Activated CD4-positive, alpha-beta T cell treated with anti-CD3 and anti-CD28 coated beads, Interleukin-2, amount 50 U/mL, for 1 hour (primary cell): ENCODE data around the gene UBE2N.
A peak's percentile ranks its signal among the peaks of the same experiment; 100 is the strongest.

Experiments
- DNase-seq: peaks from one replicate; pipeline ENCODE4 v3.0.0-alpha.2; 2020

Gene UBE2N

DNA sequence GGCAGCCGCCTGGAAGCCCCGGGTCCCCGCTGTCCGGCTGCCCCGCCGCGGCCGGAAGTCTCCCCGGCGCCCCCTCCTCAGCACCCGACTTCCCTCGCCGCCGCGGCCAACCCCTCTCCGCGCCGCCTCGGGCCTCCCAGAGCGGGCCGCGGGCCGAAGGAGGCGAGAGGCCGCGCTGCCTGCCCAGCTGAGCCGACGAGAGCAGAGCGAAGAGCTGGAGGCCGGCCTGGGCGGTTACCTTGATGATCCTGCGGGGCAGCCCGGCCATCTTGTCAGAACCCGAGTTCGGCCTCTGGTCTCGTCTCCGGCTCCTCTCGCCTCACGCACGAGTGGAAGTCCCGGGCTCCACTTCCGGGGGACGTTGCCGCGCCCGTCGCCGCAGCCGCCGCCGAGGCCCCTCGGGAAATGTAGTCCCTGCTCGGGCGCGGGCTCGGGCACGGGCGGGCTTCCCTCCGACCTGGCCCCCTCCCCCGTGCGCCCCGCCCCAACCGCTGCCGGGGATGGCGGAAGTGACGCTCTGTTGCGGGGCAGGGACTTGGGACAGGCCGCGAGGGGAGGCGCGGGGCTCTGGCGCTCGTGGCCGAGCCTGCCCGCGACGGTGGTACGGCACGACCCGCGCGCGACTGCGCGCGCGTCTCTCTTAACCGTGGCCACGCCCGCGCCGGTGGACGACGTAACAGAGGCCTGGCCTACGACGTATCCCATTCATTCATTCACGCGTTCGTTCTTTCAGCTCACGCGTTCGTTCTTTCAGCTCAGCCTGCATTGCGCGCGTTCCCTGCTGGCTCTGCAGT is at the start of gene UBE2N:
TSS of gene UBE2N (minus strand) at position 331 of the 794 bp plus-strand sequence. CDS start at position 268, 63 bp downstream.
- DNase-seq, result peak; percentile 96

- no peak for DNase-seq
Observed at GRCh38 chr12:93484315-93484981, 42.7 kb upstream of the UBE2N start.

GRCh38 chr12:93483151-93483807 is 41.5 kb upstream of the UBE2N start:
- DNase-seq, result no peak

- no peak for DNase-seq
Observed at GRCh38 chr12:93482721-93483120, 41.0 kb upstream of the UBE2N start.

DNA sequence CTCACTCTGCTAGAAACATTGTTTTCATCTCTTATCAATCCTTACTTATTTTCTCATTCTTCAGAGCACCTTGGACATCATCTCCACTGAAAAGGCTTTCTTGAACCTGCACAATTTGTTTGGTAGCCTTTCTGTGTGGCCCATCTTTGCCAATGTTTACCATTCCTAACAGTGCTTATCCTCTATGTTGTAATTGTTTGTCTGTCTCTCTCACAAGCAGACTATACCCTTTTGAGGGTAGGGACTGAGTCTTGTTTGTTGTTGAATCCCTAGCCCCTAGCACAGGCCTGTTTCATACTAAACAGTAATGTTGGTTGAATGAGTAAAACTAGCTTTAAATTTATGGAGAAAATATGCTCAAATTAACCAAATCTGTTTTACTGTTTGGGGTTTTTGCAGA is 34.8 kb upstream of the UBE2N start:
- DNase-seq, result no peak

- no peak for DNase-seq
Observed at GRCh38 chr12:93469386-93469785, 27.6 kb upstream of the UBE2N start.

DNA sequence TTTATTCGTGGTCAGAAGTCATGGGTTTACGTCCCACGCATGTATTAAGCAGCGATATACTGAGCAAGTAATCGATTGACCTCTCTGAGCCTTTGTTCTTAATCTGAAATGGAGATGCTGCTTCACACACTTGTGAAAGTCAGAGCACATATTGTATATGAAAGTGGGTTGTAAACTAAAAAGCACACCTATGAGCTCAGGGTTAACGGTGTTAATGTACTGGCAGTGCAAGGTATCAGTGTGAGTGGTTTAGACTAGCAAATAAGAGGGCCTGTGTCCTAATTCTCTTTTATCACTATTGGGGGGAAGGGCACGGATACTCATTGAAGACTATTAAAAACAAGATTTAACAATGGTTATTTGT is 26.2 kb upstream of the UBE2N start:
- no peak for DNase-seq

GRCh38 chr12:93467351-93468007 is 25.7 kb upstream of the UBE2N start, which contains the start of gene MRPL42:
TSS of gene MRPL42 (plus strand) at chr12:93467514. CDS start at chr12:93469286, 1,772 bp downstream.
- peak; percentile 92 for DNase-seq

DNA sequence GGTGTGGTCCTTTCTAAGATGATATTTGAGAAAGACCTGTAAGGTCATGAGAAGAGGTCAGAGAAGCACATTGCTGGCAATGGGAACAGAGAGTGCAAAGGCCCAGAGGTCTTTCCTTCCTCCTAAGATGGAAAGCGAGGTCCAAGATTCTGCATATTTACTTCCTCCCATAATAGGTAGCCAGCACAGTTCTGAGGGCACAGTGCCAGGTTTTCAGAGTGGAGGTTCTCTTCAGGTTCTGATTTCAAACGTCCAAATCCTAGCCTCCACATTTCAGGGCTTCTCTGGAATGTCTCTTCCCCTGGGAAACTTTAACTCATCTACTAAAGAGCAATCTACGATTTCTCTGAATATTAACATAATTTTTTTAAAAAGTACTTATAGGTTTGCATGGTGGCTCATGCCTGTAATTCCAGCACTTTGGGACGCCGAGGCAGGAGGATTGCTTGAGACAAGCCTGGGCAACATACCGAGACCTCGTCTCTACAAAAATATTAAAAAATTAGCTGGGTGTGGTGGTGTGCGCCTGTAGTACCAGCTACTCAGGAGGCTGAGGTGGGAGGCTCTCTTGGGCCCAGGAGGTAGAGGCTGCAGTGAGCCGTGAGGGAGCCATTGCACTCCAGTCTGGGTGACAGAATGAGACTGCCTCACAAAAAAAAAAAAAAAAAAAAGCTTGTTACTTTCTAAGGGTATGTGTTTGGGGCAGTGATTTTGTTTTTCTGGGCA is 25.0 kb upstream of the UBE2N start:
- DNase-seq, result no peak

- DNase-seq, result no peak
Observed at GRCh38 chr12:93465841-93466240, 24.1 kb upstream of the UBE2N start.

GRCh38 chr12:93461503-93461902 is 19.8 kb upstream of the UBE2N start:
- DNase-seq, result no peak

DNA sequence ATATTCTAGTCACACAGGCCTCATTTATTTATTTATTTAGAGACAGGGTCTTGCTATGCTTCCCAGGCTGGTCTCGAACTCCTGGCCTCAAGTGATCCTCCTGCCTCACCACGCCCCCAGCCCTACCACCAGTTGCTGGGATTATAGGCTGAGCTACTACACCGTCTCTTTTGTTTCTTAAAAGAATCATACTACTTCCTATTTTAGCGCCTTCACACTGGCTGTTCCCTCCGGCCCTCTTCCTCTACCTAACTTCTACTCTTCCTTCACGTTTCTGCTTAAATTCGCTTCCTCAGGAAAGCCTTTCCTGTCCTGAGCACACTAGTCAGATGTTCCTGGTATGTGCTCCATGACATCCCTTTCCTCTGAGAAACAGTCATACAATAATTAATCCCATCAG is 19.2 kb upstream of the UBE2N start:
- no peak for DNase-seq

DNA sequence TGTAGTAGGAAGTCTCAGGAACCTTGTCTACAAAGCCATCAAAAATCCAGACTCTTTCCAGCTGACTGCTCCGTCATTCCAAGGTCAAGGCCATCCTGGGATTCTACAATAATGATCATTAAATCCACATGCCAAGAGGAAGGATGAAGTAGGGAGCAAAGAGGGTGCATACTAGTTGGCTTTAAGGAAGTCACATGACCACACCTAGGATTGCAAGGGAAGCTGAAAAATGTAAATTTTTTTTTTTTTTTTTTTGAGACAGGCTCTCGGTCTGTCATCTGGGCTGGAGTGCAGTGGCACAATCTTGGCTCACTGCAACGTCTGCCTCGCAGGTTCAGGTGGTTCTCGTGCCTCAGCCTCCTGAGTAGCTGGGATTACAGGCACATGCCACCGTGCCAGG is 18.3 kb upstream of the UBE2N start:
- no peak for DNase-seq

DNA sequence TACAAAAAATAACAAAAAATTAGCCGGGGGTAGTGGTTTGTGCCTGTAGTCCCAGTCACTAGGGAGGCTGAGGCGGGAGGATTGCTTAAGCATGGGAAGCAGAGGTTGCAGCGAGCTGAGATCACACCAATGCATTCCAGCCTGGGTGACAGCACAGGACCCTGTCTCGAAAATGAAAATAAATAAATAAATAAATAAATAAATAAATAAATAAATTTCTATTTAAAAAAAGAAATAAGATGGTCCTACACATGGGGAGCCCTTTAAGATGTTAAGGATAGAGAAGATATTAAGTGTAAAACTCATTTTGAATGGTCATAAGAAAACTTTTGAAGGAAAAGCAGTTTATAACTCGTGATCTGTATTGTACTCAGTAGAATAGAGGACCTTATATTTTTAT is 17.4 kb upstream of the UBE2N start:
- no peak for DNase-seq

- no peak for DNase-seq
Observed at GRCh38 chr12:93456077-93456476, 14.3 kb upstream of the UBE2N start.

DNA sequence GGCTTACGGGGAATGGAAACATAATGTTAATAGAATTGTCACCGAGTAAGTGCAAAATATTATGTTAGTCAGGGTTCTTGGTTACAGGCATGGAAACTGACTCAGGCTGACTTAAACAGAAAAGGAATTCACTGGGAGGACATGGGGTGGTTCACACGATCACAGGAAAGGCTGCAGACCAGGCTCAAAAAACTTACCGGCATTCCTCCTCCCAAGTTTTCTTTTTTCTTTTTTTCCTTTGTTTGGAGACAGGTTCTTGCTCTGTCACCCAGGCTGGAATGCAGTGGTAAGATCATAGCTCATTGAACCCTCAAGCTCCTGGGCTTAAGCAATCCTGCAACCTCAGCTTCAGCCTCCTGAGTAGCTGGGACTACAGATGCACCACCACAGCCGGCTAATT is 11.9 kb upstream of the UBE2N start:
- DNase-seq, result no peak

GRCh38 chr12:93451423-93452158 is 9.8 kb upstream of the UBE2N start:
- DNase-seq, result no peak

DNA sequence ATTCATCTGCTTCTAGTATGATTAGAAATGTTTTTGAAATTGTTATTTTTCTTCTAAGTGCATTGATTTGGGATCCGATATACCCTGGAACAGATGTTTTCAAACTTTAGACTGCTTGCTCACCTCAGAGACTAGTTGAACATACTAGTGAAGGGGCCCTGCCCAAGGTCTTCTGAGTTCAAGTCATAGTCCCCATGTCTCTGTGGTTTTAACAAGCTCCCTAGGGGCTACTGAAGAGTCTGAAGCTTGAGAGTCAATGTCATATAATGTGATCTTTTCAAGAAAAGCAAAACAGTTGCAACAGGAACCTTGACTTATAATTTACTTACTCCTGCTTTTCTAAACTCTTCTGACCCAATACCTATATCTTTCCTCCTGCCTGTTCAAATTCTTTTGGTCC is 7.5 kb upstream of the UBE2N start:
- no peak for DNase-seq

- no peak for DNase-seq
Observed at GRCh38 chr12:93448796-93449195, 7.0 kb upstream of the UBE2N start.

- no peak for DNase-seq
Observed at GRCh38 chr12:93447555-93448290, 6.0 kb upstream of the UBE2N start.

DNA sequence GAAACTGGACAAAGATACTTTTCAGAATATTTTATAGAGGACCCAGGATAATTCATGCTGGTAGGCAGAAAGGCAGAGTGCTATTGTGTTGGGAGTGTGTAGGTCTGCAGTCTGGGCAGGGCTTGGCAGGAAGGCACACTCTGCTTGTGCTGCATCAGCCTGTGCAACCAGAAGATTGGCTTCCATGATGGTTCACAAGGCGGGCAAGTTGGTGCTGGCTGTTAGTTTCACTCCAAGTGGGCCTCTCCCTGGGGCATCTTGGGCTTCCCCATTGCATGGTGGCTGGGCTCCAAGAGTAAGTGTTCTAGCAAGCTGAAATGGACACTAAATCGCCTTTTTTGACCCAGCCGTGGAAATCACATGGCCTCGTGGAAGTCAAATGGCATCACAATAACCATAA is 1.8 kb upstream of the UBE2N start:
- DNase-seq, result no peak
